ENCODE results near the gene IRS1. TPM values are rescaled to one million over a fixed set of nuclear protein-coding genes. Genes with fewer than 3 reads are reported as not detected.

Gene IRS1
- total RNA-seq, 1 experiment from 2014 or later: 15.0 TPM

GRCh38 chr2:226836548-226836885 lies 36.9 kb upstream of the IRS1 start:
- Histone ChIP-seq H3K4ac (ENCODE audit: low read depth, low read length) (no peak overlapping the region), H3K14ac (ENCODE audit: insufficient read depth, low read length) (peak overlapping the region; percentile 36; the same call in 1 of the 2 replicates), H2AFZ (ENCODE audit: low read length) (no peak overlapping the region), H3K79me1 (ENCODE audit: insufficient read depth, low read depth, low read length, poor library complexity, severe bottlenecking) (no peaks in the 10 kb centered on the region), H2BK120ac (ENCODE audit: low read depth, low read length, poor library complexity, severe bottlenecking) (no peak overlapping the region), H3K27me3 (ENCODE audit: insufficient read depth, low read length) (no peaks in the 10 kb centered on the region), H4K5ac (ENCODE audit: insufficient read length, low read depth, low read length) (no peak overlapping the region), H4K8ac (replicated peaks; ENCODE audit: insufficient read length, low read depth, low read length) (no peak overlapping the region), H3K27ac (ENCODE audit: insufficient read length, low read depth, low read length) (peak overlapping the region; percentile 3), H4K91ac (ENCODE audit: insufficient read length, low read depth, low read length) (no peak overlapping the region), H3K4me2 (ENCODE audit: insufficient read depth, insufficient read length, low read length) (peak overlapping the region; percentile 55), H3K23ac (ENCODE audit: insufficient read length, low read depth, low read length) (no peak overlapping the region), H3K56ac (ENCODE audit: insufficient read length, low read depth, low read length) (no peak overlapping the region), H2BK15ac (ENCODE audit: low read depth, low read length) (no peak overlapping the region), H3K23me2 (ENCODE audit: insufficient read length, low read depth, low read length, poor library complexity, severe bottlenecking) (peaks cover 9% of the 10 kb centered on the region), H4K20me1 (ENCODE audit: control insufficient read depth, insufficient read depth, insufficient read length) (no peaks in the 10 kb centered on the region), H2BK12ac (ENCODE audit: insufficient read length, low read depth, low read length) (no peak overlapping the region), H2BK20ac (ENCODE audit: low read depth, low read length, poor library complexity, severe bottlenecking) (no peak overlapping the region), H3K9me3 (ENCODE audit: control insufficient read depth, low read depth, low read length) (no peaks in the 10 kb centered on the region), H3K79me2 (ENCODE audit: insufficient read depth, low read length) (no peaks in the 10 kb centered on the region), H2AK5ac (ENCODE audit: insufficient read length, low read length) (no peak overlapping the region), H3T11ph (ENCODE audit: low read length) (no peak overlapping the region), H3K18ac (ENCODE audit: insufficient read length, low read depth, low read length) (peak overlapping the region; percentile 62), H3K9ac (ENCODE audit: extremely low read depth, insufficient read length, low read length) (peak overlapping the region; percentile 31), H3K4me1 (ENCODE audit: insufficient read depth, low read length) (no peaks in the 10 kb centered on the region), H2BK5ac (ENCODE audit: insufficient read length, low read length) (no peak overlapping the region)
- TF ChIP-seq CTCF (conservative IDR thresholded peaks at IDR 0.05): no peak
- Mint-ChIP-seq H3K9me3 (no peaks in the 10 kb centered on the region), H3K36me3 (ENCODE audit: insufficient read depth in 1 of 3, low read depth in 3 of 3) (peaks cover 3 to 14% (median 10%) of the 10 kb centered on the region in 3 experiments; a peak in 6 of 7 replicates), H3K27ac (peak overlapping the region; percentile 96 to 97 (median 96); a peak in 3 of 7 replicates), H3K4me3 (peak overlapping the region; percentile 86 to 88), H3K27me3 (ENCODE audit: low read depth) (peaks cover 13% of the 10 kb centered on the region), H3K4me1 (peaks cover 11 to 12% of the 10 kb centered on the region in 2 experiments)
- WGBS (ENCODE audit: extremely low coverage, insufficient read length, low lambda C conversion rate): no CpG with 5 or more reads among the region's 6 CpGs
- DNase-seq: no peak

Data from H9 (cell line).